HG02759 (cell line): ENCODE data around the gene PPP6R2.
"Not testable (repeated sequence)": the region's sequence is repeated elsewhere in the genome, so short reads cannot be mapped to it uniquely, and the experiment has no call there.

Experiments used
- ATAC-seq: cut with Tn5 transposase; IDR thresholded peaks from one replicate; pipeline ENCODE4 v1.9.1; 2021; ENCODE audit warnings: mild to moderate bottlenecking, moderate library complexity; ENCODE audit not compliant: unreplicated experiment

Gene PPP6R2

DNA sequence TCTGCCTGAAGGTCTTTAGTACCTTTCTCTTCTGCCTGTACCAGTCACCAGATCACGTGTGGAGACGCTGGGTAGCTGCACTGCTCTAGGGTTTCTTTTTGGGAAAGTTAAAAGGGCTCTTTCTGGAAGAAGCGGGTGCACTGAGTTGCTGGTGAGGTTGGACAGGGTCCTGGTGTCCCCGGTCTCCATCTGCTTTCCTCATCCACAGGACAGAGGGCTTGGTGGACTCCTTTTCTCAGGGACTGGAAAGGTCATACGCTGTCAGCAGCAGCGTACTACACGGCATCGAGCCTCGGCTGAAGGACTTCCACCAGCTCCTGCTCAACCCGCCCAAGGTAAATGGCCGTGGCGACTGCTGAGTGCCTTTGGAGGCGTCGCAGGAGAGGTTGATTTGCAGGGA lies 78.9 kb downstream of the PPP6R2 start:
- ATAC-seq, result no peak

DNA sequence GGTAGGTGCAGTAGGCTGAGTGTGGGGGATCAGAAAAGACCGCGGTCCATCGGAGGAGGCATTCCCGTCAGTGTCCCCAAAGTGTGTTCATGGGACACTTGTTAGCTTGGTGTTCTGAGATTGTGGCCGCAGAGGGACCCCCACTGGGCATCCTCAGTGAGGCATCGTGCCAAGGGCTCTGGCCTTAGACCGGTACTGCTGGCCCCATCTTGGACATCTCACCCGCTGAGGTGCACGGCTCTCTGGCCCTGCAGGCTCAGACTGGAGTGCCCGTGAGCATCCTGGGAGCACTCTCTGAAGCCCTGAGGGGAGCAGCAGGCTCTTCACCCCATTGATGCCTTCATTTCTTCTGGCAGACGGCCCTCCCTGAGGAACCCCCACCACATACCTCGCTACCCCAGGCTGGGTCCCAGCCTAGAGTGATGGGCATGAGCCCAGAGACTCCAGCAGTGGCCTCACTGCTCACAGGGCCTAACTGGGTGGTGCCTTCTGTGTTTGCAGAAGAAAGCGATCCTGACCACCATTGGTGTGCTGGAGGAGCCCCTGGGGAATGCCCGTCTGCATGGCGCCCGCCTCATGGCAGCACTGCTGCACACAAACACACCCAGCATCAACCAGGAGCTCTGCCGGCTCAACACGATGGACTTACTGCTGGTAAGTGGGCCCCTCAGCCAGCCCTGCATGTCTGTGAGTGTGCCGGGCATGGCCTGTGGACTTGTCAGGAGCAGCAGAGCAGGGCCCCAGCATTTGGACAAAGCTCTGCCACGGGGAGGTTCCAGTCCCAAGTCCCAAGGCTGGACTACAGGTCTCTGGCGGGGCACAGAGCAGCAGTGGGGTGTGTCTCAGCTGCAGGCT lies 80.1 kb downstream of the PPP6R2 start:
- ATAC-seq, result no peak

DNA sequence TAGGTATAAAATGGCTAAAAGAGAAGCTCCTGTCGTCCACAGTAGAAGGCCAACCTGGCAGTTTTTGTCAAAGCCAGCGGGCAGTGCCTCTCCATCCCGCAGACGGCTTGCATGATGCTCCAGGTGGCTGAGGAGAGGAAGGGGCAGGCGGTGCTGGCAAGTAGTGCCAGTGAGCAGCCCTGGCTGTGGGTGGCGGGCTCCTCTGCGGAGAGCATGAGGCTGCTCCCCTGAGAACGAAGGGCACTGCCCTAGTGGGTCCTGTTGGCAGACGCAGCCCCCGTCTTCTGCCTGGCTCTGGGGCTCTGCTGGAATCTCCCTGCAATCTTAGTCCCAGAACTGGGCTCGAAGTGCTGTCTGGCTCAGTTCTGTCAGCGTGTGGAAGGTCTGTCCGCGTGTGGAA lies 80.8 kb downstream of the PPP6R2 start:
- ATAC-seq, result no peak

DNA sequence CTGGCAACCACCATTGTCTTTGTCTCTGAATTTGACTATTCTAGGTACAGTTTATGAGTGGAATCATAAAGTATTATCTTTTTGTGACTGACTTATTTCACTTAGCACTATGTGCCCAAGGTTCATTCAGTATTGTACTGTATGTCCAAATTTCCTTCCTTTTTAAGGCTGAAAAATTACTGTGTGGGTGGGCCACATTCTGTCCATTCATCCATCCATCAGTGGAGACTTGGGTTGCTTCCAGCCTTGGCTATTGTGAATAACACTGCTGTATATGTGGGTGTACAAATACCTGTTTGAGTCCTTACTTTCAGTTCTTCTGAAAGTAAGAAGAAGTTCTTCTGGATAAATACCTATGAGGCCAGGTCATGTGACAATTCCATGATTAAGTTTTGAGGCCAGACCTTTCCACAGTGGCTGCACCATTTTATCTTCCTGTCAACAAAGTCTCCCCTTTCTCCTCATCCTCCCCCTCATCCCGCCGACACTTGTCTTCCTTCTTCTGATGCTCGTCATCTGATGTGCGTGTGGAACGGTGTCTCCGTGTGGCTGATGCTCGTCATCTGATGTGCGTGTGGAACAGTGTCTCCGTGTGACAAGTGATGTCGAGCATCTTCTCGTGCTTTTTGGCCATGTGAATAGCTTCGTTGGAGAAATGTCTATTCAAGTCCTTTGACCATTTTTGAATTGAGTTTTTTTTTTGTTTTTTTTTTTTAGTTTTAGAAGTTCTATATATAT lies 82.2 kb downstream of the PPP6R2 start:
- ATAC-seq, result no peak

DNA sequence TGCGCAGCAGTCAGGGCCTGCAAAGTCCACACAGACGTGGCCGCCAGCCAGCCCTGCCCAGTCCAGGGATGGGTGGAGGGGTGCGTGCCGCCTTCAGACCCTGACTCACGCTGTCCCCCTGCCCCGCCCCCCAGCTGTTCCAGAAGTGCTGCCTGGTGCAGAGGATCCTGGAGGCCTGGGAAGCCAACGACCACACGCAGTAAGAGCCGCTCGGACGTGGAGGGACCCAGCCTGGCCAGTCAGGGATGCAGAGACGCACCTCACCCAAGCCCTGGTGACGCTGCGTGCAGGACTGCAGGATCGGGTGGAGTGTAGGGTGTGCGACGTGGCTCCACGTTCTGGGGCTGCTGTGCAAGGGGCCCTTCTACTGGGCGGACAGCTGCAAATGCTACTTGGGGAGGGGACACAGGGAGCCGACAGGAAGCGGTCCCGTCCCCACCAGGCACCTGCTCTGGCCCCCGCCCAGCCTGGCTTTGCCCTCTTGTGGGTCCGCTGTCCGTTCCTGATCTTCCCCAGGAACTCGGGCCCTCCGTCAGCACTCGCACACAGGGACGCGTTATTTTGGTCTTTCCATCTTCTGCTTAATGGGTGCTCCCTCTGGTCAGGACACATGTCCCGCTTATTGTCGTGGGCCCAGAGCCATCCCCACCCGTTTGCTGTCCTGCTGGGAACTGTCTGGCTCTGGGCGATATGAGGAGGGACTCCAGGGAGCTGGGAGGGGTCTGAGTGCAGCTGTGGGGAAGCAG lies 89.2 kb downstream of the PPP6R2 start:
- ATAC-seq, result no peak

DNA sequence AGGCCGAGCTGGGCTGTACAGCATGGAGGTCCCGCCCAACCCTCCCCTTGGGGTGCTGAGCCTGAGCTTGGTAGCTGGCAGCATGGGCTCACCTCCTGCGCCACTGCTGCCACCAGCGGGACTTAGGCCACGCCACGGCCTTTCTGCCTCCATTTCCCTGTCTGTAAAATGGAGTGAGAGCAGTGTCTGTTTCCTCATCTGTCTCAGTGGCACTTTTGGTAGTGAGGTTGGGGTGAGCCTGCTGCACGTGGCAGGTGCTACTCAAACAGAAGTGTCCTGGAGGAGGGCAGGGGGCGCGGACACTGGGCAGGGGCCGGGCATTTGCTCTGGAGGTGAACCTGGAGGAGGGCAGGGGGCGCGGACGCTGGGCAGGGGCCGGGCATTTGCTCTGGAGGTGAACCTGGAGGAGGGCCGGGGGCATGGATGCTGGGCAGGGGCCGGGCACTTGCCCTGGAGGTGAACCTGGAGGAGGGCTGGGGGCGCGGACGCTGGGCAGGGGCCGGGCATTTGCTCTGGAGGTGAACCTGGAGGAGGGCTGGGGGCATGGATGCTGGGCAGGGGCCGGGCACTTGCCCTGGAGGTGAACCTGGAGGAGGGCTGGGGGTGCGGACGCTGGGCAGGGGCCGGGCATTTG lies 89.9 kb downstream of the PPP6R2 start:
- not testable (repeated sequence) for ATAC-seq

DNA sequence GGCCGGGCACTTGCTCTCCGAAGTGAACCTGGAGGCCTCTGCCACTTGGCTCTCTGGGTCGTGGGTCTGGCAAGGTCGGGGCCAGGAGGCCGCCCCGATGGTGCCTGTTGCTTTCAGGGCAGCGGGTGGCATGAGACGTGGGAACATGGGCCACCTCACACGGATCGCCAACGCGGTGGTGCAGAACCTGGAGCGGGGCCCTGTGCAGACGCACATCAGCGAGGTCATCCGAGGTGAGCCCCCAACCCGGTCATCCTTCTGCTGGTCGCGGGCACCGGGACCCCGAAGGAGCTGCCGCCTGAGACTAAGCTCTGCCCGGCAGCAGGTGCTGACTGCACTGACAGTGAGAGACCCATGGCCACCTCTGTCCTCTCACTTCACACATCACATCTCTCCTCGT lies 91.7 kb downstream of the PPP6R2 start:
- no peak for ATAC-seq

DNA sequence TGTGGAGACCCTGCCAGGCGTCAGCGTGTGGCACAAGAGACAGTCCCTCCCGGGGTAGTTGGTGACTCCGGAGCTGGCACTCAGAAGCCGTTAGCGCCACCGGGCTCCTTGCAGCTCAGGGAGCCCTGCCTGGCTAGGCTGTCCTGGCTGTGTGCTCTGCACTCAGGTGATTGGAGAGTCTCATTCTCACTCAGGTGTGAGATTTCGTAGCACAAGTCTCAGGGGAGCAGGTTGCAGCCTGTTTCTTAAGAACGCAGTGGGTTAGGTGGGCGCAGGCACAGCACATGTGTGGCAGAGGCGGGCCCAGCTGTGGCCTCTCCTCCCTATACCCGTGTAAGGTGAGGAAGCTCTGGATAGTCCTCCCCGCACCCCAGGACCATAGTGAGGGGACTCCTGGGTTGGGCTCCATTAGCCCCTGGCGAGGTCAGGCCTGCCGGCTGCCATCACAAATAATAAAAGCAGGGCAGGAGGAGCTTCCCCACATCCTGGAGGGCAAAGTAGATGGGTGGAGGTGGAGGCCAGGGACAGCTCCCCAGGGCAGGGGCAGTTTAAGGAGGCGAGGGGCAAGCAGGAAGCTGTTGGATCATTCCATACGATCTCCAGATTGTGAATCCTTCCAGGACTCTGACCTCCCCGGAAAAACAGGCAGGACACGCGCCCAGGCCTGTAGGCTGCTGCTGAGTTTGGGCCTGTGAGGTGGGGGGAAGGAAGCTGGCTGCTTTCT lies 92.3 kb downstream of the PPP6R2 start:
- no peak for ATAC-seq

DNA sequence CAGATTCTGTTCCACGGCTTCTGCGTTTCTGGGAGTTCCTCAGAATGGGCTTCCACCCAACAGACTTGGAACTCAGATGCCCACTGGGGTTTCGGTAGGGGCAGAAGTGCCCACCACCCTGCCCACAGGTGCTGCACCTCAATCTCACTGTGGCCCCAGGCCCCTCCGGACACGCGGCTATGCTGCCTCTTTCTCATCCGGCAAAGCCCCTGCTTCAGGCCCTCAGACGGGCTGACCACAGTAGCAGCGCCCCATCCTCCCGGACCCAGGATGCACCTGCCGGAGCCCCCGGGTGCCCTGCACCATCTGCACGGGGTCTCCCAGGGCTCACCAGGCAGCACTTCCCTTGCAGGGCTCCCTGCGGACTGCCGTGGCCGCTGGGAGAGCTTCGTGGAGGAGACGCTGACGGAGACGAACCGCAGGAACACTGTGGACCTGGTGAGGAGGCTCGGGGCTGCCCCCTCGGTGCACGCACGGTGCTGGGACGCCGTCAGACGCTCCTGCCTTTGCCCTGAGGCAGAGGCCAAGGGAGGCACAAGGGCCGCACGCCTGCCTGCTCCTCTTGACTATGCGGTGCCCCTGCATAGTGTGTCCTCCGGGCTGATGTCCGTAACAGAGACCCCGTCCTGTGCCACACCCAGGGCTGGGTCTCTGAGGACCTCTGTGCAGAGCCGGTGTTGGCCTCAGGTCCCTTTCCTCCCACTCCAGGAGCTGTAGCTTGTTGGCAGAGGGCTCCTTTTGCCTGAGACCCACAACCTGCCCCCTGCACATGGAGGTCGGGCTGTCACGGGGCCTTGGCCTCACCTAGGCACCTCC lies 93.1 kb downstream of the PPP6R2 start:
- ATAC-seq, result no peak

DNA sequence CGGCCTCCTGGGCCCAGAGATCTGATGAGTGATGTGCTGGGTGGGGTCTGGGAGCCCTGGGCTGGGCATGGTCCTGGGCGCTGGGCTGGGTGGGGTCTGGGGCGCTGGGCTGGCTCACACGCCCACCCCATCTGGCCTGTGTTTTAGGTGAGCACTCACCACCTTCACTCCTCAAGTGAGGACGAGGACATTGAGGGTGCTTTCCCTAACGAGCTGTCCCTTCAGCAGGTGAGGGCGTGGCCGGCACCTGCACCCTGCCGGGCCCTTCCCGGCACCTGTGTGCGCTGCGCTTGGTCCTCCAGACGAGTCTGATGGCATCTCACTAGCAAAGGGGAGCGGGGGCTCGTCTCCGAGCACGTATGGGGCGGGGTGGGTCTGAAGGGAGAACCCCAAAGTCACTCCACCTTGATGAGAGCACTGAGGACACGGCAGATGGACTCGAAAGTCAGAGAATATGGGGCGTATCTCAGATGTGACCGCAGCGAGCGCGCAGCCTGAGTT lies 93.8 kb downstream of the PPP6R2 start:
- ATAC-seq, result no peak

DNA sequence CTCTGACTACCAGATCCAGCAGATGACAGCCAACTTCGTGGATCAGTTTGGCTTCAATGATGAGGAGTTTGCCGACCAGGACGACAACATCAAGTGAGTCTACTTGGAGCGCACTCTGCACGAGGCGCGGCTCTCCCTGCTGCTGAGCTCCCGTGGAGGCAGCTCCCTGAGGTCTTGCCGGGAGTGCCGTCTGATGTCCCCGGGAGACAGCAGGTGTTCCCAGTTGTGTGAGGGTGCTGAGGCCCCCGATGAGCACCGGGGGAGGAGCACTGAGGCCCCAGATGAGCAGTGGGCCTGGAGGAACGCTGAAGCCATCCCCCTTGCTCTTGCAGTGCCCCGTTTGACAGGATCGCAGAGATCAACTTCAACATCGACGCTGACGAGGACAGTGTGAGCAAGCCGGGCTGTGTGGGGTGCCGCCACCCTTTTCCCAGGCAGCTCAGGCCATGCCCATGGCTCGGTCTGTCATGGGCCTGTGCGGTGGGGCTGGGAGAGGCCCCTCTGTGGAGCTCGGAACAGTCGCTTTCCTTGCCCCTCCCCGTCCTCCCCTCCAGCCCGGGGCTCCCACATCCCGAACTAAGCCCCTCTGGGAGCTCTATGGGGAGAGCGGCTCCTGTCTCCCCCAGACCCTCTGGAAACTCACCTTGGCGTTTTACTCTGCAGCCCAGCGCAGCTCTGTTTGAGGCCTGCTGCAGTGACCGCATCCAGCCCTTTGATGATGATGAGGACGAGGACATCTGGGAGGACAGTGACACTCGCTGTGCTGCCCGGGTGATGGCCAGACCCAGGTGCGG lies 94.6 kb downstream of the PPP6R2 start:
- ATAC-seq, result no peak

DNA sequence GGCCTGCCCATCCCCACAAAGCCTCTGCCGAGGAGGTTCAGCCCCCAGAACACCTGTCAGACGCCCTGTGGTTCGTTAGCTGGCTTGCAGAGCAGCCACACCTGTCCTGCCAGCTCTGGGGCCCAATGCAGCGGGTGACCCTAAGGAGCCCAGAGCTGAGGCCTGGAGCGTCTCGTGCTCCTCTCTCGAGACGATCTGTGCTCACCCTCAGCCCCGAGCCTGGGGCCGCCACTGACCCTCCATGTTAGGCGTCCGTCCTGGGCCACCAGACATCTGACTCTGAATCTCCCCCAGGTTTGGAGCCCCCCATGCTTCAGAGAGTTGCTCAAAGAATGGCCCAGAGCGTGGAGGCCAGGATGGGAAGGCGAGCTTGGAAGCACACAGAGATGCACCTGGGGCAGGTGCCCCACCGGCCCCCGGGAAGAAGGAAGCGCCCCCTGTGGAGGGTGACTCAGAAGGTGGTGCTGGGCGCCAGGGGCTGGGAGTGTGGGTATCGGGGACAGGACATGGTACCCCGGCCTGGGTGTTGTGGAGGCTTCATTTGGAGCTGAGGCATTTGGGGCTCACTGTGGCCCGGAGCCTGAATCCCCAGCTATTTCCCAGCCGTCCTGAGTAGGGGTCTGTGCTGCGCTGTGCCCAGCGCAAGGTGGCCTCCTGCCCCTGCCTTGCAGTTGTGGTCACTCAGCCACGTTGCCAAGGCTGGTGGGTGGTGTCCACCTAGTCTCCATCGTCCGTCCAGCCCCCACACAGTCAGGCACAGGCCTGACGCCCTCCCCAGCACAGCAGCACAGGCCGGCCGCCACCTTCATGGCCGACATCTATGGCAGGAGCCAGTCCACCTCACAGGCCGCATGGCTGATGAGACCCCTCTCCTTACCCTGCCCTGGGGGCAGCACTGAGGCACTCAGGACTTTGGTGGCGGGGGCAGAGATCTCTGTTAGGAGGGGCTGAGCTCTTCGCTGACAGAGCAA lies 95.5 kb downstream of the PPP6R2 start:
- ATAC-seq, result no peak

DNA sequence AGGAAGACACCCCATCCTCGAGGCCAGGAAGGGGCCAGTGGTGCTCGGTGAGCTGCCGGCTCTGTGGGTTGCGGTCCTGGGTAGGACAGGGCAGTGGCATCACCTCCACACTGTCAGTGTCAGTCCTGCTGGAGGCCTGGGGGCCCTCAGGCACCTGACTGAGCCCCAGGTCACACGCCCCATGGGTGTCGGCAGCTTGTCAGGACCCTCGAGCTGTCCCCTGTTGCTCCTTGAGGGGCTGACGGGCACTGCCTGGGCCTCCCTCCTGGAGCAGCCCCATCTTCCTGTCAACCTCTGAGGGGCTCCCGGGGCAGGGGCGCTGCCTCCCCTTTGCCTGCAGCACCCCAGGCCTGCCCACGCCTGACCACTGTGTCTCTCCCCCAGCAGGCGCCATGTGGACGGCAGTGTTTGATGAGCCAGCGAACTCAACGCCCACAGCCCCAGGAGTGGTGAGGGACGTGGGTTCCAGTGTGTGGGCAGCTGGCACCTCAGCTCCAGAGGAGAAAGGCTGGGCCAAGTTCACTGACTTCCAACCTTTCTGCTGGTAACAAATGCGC lies 96.3 kb downstream of the PPP6R2 start:
- ATAC-seq, result no peak

DNA sequence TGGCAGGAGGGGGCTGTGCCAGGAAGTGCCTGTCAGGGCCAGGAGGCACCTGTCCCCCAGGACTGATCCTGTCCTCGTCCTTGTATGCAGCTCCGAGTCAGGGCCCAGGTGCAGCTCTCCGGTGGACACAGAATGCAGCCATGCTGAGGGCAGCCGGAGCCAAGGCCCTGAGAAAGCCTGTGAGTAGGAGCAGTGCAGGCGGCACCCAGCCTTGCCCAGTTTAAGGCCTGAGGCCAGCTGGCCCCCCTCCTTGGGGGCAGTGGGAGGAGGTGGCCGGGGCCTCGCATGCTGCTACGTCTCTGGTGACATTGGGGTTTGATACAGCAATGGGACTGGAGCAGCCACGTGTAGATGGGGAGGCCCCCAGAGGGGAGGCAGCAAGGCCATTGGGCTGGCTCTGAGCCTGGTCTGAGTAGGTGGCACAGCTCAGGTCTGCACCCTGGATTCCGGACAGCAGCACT lies 96.8 kb downstream of the PPP6R2 start:
- ATAC-seq, result no peak

DNA sequence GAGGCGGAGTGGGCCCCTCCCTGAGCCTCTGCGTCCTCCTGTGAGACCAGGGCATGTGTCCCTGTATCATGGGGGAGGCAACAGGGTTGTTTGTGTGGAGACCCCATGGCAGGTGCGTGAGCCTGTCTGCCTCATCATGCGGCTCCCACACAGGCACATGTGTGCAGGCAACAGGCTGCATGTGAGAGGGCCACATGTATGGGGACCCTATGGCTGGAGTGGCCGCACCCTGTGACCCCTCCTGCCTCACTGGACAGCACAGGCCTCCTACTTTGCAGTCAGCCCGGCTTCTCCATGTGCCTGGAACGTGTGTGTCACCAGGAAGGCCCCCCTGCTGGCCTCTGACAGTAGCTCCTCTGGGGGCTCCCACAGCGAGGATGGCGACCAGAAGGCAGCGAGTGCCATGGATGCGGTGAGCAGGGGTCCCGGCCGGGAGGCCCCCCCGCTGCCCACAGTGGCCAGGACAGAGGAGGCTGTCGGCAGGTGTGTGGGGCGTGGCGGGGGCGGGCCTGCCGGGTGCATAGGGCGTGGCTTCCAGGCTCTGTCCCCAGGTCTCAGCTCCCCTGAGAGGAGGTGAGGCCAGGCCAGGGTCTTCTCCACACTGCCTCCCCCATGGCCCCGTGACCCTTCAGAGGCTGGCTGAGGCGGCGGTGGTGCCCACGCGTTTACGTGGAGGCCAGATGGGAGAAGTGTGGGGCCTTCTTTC lies 97.6 kb downstream of the PPP6R2 start:
- no peak for ATAC-seq

DNA sequence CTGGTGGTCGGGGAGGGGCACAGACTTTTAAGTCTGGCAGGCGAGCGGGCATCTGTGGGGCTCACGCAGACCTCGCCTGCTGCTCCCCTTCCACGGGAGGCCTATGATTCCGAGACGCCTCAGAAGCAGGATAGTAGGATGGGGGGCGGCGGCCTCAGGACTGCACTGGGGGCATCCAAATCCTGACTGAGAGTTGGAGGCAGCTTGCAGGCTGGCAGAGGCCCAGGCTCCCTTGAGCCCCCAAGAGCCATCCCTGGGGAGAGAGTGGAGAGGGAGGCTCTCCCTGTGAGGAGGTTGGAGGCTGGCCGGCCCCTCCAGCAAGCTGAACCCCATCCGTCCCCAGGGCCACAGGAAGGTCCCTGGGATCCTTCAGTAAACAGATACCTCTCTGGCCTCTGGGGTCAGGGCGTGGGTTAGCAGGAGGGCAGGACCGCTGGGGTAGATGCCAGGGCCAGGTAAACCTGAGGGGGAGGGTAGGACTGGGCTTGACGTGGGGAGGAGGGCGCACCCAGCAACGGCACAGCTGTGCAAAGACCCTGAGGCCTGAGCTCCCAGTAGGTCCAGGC lies 98.4 kb downstream of the PPP6R2 start:
- no peak for ATAC-seq
